Measurements from ENCODE around the gene ITGAD.

ITGAD gene

GRCh38 chr16:31371619-31372484 is 21.3 kb upstream of the ITGAD start:
- no peak overlapping the region for H3K4me3 Mint-ChIP-seq
- no peak overlapping the region for H3K27ac Mint-ChIP-seq
- no peaks in the 10 kb centered on the region for H3K36me3 Mint-ChIP-seq (ENCODE audit: low read depth)
- H3K4me1 Mint-ChIP-seq: no peaks in the 10 kb centered on the region
- H3K27me3 Mint-ChIP-seq (ENCODE audit: low read depth): peaks cover 27% of the 10 kb centered on the region
- TF ChIP-seq CTCF (IDR thresholded peaks at IDR 0.05; ENCODE audit: unreplicated experiment in 3 of 3): no peak
- peaks cover 9% of the 10 kb centered on the region for H3K9me3 Mint-ChIP-seq

GRCh38 chr16:31373235-31373634 is 19.9 kb upstream of the ITGAD start:
- Mint-ChIP-seq H3K9me3 (peaks cover 9% of the 10 kb centered on the region), H3K36me3 (ENCODE audit: low read depth) (no peaks in the 10 kb centered on the region)

GRCh38 chr16:31375231-31375630 is 17.9 kb upstream of the ITGAD start:
- Mint-ChIP-seq H3K27ac (no peak overlapping the region), H3K9me3 (peaks cover 7% of the 10 kb centered on the region), H3K4me3 (no peak overlapping the region), H3K36me3 (ENCODE audit: low read depth) (no peaks in the 10 kb centered on the region), H3K4me1 (no peaks in the 10 kb centered on the region), H3K27me3 (ENCODE audit: low read depth) (peaks cover 36% of the 10 kb centered on the region)
- no peak for TF ChIP-seq CTCF (IDR thresholded peaks at IDR 0.05; ENCODE audit: unreplicated experiment in 3 of 3)

More at GRCh38 chr16:31373235-31373634, 19.9 kb upstream of the ITGAD start:
- no peak for TF ChIP-seq CTCF (IDR thresholded peaks at IDR 0.05; ENCODE audit: unreplicated experiment in 3 of 3)
- no peaks in the 10 kb centered on the region for H3K4me1 Mint-ChIP-seq
- H3K27me3 Mint-ChIP-seq (ENCODE audit: low read depth): peaks cover 32% of the 10 kb centered on the region
- H3K27ac Mint-ChIP-seq: no peak overlapping the region
- no peak overlapping the region for H3K4me3 Mint-ChIP-seq

GRCh38 chr16:31376705-31377104 is 16.4 kb upstream of the ITGAD start:
- Mint-ChIP-seq H3K36me3 (ENCODE audit: low read depth) (no peaks in the 10 kb centered on the region), H3K4me1 (no peaks in the 10 kb centered on the region), H3K27me3 (ENCODE audit: low read depth) (peaks cover 45% of the 10 kb centered on the region), H3K27ac (no peak overlapping the region), H3K9me3 (peaks cover 2% of the 10 kb centered on the region), H3K4me3 (no peak overlapping the region)
- no peak for TF ChIP-seq CTCF (IDR thresholded peaks at IDR 0.05; ENCODE audit: unreplicated experiment in 3 of 3)

GRCh38 chr16:31377210-31377903 is 15.8 kb upstream of the ITGAD start:
- Mint-ChIP-seq H3K4me3 (no peak overlapping the region), H3K27ac (no peak overlapping the region), H3K36me3 (ENCODE audit: low read depth) (no peaks in the 10 kb centered on the region), H3K4me1 (no peaks in the 10 kb centered on the region), H3K27me3 (ENCODE audit: low read depth) (peaks cover 49% of the 10 kb centered on the region), H3K9me3 (peaks cover 2% of the 10 kb centered on the region)
- no peak for TF ChIP-seq CTCF (IDR thresholded peaks at IDR 0.05; ENCODE audit: unreplicated experiment in 3 of 3)
